Heart right ventricle (tissue), 16 donors: ENCODE measurements around the gene MFN2. TPM values are rescaled to one million over a fixed set of nuclear protein-coding genes. Genes with fewer than 3 reads are reported as not detected.

Experiments
- ATAC-seq, 8 donors: fragments of 200-7000 bp; cut with Tn5 transposase; one replicate each; pipeline ENCODE4 v1.9.1; 2020; ENCODE audit warnings: mild to moderate bottlenecking in 8 of 8, moderate library complexity in 8 of 8, moderate number of reproducible peaks in 1 of 8
- DNase-seq, 2 donors: peaks; one replicate each; pipeline ENCODE4 v3.0.0-alpha.2; 2020
- H3K27ac ChIP-seq, 10 donors: fragments of 200-600 bp; sonication (generic) in 2 of 10; one replicate each; pipeline versions ENCODE4 v1.5.0 to v1.8.0; 2020 to 2022; ENCODE audit warnings: mild to moderate bottlenecking in 3 of 10
- H3K27me3 ChIP-seq, 7 donors: fragments of 200-600 bp; one replicate each; pipeline ENCODE4 v1.8.0; 2021 to 2022; ENCODE audit warnings: mild to moderate bottlenecking in 2 of 7
- H3K36me3 ChIP-seq, 9 donors: fragments of 200-600 bp; sonication (generic) in 1 of 9; one replicate each; pipeline versions ENCODE4 v1.5.0 to v1.8.0; 2020 to 2022; ENCODE audit warnings: mild to moderate bottlenecking in 2 of 9
- H3K4me1 ChIP-seq, 9 donors: fragments of 200-600 bp; sonication (generic) in 1 of 9; one replicate each; pipeline versions ENCODE4 v1.5.0 to v1.8.0; 2020 to 2022; ENCODE audit warnings: mild to moderate bottlenecking in 4 of 9
- H3K4me3 ChIP-seq, 10 donors: fragments of 200-600 bp; sonication (generic) in 2 of 10; one replicate each; pipeline versions ENCODE4 v1.5.0 to v1.8.0; 2020 to 2022; ENCODE audit warnings: mild to moderate bottlenecking in 7 of 10, moderate library complexity in 2 of 10
- H3K9me3 ChIP-seq, 11 donors: fragments of 200-600 bp in 10 of 11; sonication (generic) in 2 of 11; one replicate each; pipeline versions ENCODE4 v1.5.0 to v1.8.0; 2013 to 2022; ENCODE audit warnings: mild to moderate bottlenecking in 2 of 11, control low read depth in 1 of 11, moderate library complexity in 1 of 11
- WGBS, 2 donors: extraction: QIAGEN DNeasy Blood & Tissue Kit; methylation state at CpG; one replicate each; pipeline ENCODE4 v1.1.7; 2013; ENCODE audit warnings: inconsistent platforms in 1 of 2; 5-methylcytosine and 5-hydroxymethylcytosine counted together
- intact Hi-C, 10 donors: fragments of 100-400 bp; cut with DNase I; formaldehyde crosslinking; loops; one replicate each; pipeline versions ENCODE4 v1.11.1 to v1.14.2; 2022
- polyA plus RNA-seq, 2 donors: library from polyadenylated mRNA; stranded (reverse); fragments of 200-250 nt; gene quantifications; one replicate each; pipeline ENCODE4 v1.2.3, GENCODE V29; 2013
- total RNA-seq, 10 donors: library from RNA; stranded (reverse); fragmentation: NEBNext Ultra II Directional in 3 of 10; extraction: Animal tissue kit (Norgen Biotek cat#: 25700) in 3 of 10; gene quantifications; one replicate each; pipeline versions ENCODE4 v1.2.1 to v1.2.4, GENCODE V29; 2021 to 2023
- TF ChIP-seq, protein P1 (sequence below), 9 donors: fragments of 200-600 bp; sonication (generic) in 2 of 9; IDR thresholded peaks; one replicate each; pipeline versions ENCODE4 v1.5.0 to v1.8.0; 2021 to 2022; ENCODE audit warnings: antibody characterized with exemption in 9 of 9, mild to moderate bottlenecking in 5 of 9, moderate library complexity in 1 of 9
- donor health status: Arrhythmogenic right ventricular cardiomyopathy.
- donor health status: ischemic (EF 13 %, LVEDD 7.1; RV severe dilation, severe dysfunction).
- donor health status: healthy with polysubstance abuse.
- donor health status: DM: no; HTN: yes; CAD: no.
- donor health status: DM: no; HTN: no; CAD: no.
- donor health status: ischemic (EF 25% LVEDD 6.9; RV normal size, moderate dysfunction).
- donor health status: ischemic (EF 25% LVEDD 5.7; RV mildly dilated, moderate dysfunction).
- donor health status: healthy.
- donor health status: DM: yes; HTN: yes; CAD: no.
- donor health status: Ischemic cardiomyopathy.
- donor health status: ischemic (EF 35%, LVEDD 5.7; RV mildly dilated, moderate dysfunction).
- donor health status: nonischemic (EF 11% LVEDD 7.7; RV severe dilation, severe dysfunction).
- donor health status: DM: yes; HTN: yes; CAD: no.
- donor health status: PGD.
- donor health status: ischemic (EF 29% LVEDD 5.4; RV normal size, mild dysfunction).
- donor health status: nonischemic (EF 23%, LVEDD 6.1; RV moderate dilation, normal function).

The MFN2 gene
- total and polyA plus RNA-seq, 12 donors, result 154 to 1,066 (median 738) TPM

DNA sequence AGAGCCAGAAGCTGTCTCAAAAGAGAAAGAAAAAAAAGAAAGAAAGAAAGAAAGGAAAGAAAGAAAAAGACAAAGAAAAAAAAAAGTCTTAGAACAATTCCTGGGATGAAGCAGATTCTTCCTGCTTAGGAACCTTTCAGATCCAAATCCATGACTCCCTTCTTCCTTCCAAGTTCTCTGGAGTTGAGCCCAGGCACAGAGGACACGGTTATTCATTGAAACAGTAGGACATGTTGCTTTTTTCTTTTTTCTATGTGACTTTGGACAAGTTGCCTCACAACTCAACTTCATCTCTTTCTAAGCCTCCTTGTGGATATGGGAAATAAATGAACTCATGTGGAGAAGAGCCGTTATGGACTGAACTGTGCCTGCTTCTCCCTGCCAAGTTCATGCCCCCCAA lies 68.1 kb downstream of the MFN2 start:
- H3K9me3 ChIP-seq, result no peaks in the 10 kb centered on the region
- 52 to 68% methylated on average over 2 of the region's 2 CpGs for WGBS, 2 donors
- no peak for ATAC-seq
- no peaks in the 10 kb centered on the region for H3K36me3 ChIP-seq
- H3K27ac ChIP-seq, result no peak overlapping the region
- peaks cover 0 to 24% (median 16%) of the 10 kb centered on the region in 9 donors for H3K4me1 ChIP-seq
- H3K27me3 ChIP-seq, result no peaks in the 10 kb centered on the region
- no peak overlapping the region for H3K4me3 ChIP-seq
- TF ChIP-seq, protein P1, sequence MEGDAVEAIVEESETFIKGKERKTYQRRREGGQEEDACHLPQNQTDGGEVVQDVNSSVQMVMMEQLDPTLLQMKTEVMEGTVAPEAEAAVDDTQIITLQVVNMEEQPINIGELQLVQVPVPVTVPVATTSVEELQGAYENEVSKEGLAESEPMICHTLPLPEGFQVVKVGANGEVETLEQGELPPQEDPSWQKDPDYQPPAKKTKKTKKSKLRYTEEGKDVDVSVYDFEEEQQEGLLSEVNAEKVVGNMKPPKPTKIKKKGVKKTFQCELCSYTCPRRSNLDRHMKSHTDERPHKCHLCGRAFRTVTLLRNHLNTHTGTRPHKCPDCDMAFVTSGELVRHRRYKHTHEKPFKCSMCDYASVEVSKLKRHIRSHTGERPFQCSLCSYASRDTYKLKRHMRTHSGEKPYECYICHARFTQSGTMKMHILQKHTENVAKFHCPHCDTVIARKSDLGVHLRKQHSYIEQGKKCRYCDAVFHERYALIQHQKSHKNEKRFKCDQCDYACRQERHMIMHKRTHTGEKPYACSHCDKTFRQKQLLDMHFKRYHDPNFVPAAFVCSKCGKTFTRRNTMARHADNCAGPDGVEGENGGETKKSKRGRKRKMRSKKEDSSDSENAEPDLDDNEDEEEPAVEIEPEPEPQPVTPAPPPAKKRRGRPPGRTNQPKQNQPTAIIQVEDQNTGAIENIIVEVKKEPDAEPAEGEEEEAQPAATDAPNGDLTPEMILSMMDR (IDR thresholded peaks at IDR 0.05), result no peak
- no peak for DNase-seq
- intact Hi-C loops, result no loop called here

DNA sequence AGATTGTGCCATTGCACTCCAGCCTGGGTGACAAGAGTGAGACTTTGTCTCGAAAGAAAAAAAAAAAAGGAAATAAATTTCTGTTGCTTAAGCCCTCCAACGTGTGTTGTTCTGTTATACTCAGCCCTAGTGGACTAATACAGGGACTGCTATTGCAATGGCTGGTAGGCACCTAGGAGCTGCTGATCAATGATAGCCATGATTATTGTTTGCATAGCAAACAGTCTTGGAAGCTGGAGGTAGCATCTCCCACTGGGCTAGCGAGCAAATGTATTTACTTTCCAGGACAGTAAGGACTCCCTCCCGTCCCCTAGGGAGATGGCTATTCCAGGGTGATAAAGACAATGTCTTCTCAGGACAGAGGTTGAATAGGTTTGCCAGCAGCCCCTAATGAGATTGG lies 69.4 kb downstream of the MFN2 start:
- peaks cover 0 to 22% (median 16%) of the 10 kb centered on the region in 9 donors for H3K4me1 ChIP-seq
- DNase-seq (no peak), ATAC-seq (no peak)
- no peak overlapping the region for H3K4me3 ChIP-seq
- WGBS, 2 donors, result 76 to 78% methylated on average over 4 of the region's 4 CpGs
- H3K27ac ChIP-seq, result no peak overlapping the region
- no peaks in the 10 kb centered on the region for H3K9me3 ChIP-seq
- TF ChIP-seq, protein P1 (IDR thresholded peaks at IDR 0.05), result no peak
- intact Hi-C loops, result loop anchor here in 1 of 10 donors (5.0 kb wide), 1 partner anchor 627 kb away; no protein-coding TSS in a partner anchor
- H3K27me3 ChIP-seq, result no peaks in the 10 kb centered on the region
- no peaks in the 10 kb centered on the region for H3K36me3 ChIP-seq

DNA sequence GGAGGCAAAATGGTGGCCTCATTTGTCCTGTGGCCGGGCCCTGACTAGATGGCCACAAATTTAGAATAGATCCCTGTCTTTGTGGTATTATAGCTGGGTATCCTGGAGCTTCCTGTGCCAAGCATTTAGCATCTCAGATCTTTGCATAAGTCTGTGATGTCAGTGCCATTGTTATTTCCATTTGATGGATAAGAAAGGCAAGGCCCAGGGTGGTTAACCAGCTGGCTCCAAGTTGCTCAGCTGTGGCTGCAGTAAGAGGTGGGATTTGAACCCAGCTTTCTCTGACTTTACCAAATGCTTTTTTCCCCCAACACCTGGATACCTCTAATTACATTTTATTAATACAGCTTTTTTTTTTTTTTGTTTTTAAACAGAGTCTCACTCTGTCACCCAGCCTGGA lies 71.1 kb downstream of the MFN2 start:
- peaks cover 0 to 22% (median 16%) of the 10 kb centered on the region in 9 donors for H3K4me1 ChIP-seq
- intact Hi-C loops, result loop anchor here in 1 of 10 donors (5.0 kb wide), 1 partner anchor 629 kb away; no protein-coding TSS in a partner anchor

DNA sequence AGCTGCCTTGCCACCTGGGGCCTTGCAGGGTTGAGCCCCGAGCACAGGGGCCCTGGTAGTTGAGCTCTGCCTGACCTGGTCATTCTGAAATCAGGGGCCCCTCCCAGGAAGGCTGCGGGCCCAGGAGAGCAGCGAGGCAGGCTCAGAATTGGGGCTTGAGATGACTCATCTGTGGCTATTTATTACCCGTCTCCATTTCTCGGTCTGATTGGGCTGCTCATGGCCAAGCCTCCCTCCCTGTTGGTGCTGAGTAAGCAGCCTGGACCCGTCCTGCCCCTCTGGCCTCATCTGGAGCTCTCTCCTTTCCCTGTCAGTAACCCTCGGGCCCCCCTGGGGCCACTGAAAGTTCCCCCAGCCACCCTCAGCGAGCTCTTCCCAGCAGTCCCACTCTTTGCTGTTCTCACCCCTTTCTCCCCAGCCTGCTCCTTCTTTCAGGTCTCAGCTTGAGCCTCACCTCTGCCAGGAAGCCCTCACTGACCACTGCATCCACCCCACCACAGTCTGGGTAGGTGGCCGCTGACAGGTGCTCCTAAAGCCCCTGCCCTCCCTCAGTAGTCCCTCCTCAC lies 71.8 kb downstream of the MFN2 start:
- Histone ChIP-seq H3K9me3 (no peaks in the 10 kb centered on the region), H3K27ac (peak overlapping the region in 7 of 10 donors; percentile 32 to 77 (median 65)), H3K27me3 (no peaks in the 10 kb centered on the region), H3K36me3 (no peaks in the 10 kb centered on the region), H3K4me3 (no peak overlapping the region), H3K4me1 (peaks cover 0 to 22% (median 16%) of the 10 kb centered on the region in 9 donors)
- TF ChIP-seq, protein P1 (IDR thresholded peaks at IDR 0.05), result no peak
- WGBS, 2 donors, result 12 to 22% methylated on average over 9 of the region's 9 CpGs
- intact Hi-C loops, result loop anchor here in 1 of 10 donors (5.0 kb wide), 1 partner anchor 630 kb away; no protein-coding TSS in a partner anchor
- ATAC-seq (peak; percentile 80 to 96 (median 92)), DNase-seq (peak; percentile 52 to 68)

More for the DNA sequence above, 71.1 kb downstream of the MFN2 start:
- Histone ChIP-seq H3K4me3 (no peak overlapping the region), H3K36me3 (no peaks in the 10 kb centered on the region), H3K9me3 (no peaks in the 10 kb centered on the region), H3K27ac (peak overlapping the region in 2 of 10 donors; percentile 76 to 77), H3K27me3 (no peaks in the 10 kb centered on the region)
- TF ChIP-seq, protein P1 (IDR thresholded peaks at IDR 0.05), result no peak
- WGBS, 2 donors, result 84 to 94% methylated on average over 1 of the region's 1 CpG
- ATAC-seq (no peak), DNase-seq (no peak)
